GM18867 (cell line): ENCODE results near the gene CGNL1.

Experiments used
- ATAC-seq: cut with Tn5 transposase; IDR thresholded peaks from one replicate; pipeline ENCODE4 v1.9.1; 2021; ENCODE audit warnings: mild to moderate bottlenecking, moderate library complexity; ENCODE audit not compliant: unreplicated experiment

The CGNL1 gene

GRCh38 chr15:57518779-57519405 lies 142.6 kb downstream of the CGNL1 start:
- no peak for ATAC-seq

DNA sequence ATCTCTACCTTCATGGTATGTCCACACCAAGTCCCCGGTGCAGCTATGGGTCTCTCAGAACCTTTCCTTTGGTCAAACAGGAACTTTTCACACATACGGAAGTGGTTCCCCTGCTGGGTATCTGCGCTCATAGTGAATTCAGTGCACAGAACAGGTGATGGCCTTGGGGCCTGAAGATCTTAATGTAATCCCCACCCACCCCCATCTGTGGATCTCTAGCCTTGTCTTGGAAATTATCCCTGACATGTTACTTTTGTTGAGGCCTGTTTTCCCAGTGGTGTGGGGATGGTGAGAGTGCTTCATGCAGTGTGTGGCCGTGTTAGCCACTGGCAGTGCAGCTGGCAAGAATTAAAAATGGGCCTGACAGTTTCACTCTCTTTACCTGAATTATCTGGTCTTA lies 143.5 kb downstream of the CGNL1 start:
- no peak for ATAC-seq

GRCh38 chr15:57521503-57521902 lies 145.2 kb downstream of the CGNL1 start:
- ATAC-seq, result no peak

GRCh38 chr15:57522148-57522547 lies 145.8 kb downstream of the CGNL1 start:
- no peak for ATAC-seq

DNA sequence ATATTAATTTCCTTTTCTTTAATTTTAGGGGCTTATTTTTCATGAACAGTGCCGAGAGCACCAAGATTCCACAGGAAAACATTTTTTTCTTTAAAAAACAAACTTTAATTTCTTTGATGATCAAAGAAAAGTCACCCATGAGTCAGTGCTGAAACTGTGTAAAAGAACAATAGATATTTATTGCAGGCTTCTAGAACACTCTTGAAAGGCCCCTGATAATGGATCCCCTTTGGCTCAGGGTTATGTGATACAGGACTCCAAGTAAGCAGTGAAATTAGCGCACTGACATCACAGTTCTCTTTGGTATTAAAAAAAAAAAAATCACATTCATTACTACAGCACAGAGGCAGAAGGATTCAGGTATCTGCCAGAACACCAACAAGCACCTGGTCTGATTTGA lies 149.3 kb downstream of the CGNL1 start:
- ATAC-seq, result no peak

- ATAC-seq, result no peak
Measured at GRCh38 chr15:57526076-57526475, 149.8 kb downstream of the CGNL1 start.

GRCh38 chr15:57526615-57527014 lies 150.3 kb downstream of the CGNL1 start:
- ATAC-seq, result no peak

DNA sequence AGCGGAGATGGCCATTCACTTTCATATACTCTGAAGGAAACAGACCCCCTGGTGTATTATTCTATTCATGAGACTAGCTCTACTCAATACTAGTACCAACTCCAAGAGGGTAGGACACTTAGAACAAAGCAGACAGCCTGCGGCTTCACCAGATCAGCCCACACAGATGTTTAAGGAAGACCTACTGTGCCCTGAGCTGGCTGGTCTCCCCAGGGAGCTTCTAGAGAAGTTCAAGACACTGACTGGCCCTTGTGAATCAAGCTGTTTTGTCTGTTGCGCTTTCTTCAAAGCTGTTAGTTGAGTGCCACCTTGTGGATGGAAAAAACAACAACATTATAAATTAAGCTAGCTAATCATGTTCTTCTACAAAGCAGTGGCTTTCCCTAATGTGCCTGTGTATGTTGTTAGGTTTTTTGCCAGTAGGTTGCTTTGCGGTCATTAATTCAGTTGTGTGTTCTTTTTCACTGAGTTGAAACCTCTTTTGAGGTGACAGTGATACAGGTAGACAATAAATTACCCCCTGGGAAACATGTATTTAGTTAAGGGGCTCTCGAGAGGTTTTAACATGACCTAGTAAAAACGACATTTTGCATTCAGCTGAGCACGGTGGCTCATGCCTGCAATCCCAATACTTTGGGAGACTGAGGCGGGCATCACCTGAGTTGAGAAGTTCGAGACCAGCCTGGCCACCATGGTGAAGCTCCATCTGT lies 151.2 kb downstream of the CGNL1 start:
- peak; percentile 63 for ATAC-seq

GRCh38 chr15:57528940-57529565 lies 152.7 kb downstream of the CGNL1 start:
- no peak for ATAC-seq

- no peak for ATAC-seq
Measured at GRCh38 chr15:57529748-57530147, 153.4 kb downstream of the CGNL1 start.

DNA sequence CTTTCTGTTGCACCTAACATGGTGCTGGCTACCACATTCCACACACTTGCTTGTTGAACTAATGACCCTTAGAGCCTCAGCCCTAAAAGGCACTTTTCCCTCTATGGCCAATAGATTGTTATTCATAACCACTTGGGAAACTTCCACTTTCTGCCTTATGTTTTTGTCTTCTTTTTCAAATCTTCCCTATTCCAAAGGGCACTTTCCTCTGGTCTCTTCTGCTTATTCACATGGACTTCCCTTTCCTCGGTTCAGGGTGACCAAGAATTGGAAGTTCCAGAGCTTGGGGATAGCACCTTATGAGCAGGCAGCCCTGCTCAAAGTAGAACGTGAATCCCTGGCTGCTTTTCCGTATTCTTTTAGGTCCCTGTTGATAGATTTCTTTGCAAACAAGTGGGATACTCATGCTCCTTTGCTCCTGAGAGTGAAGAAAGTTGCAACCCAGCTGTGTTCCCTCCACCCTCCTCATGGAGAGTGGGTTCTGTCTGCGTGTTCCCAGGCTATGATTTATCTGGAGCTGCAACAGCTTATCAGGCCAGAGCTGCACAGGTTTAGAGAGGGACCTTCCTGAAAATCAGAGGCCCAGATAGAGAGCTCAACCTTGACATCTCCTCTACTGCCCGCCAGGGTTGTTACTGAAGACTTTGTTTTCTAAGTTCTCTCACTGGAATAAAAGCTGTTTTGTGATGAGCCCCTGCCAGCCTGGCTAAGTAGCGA lies 156.6 kb downstream of the CGNL1 start:
- ATAC-seq, result no peak

- ATAC-seq, result no peak
Measured at GRCh38 chr15:57533448-57533799, 157.1 kb downstream of the CGNL1 start.

- no peak for ATAC-seq
Measured at GRCh38 chr15:57534281-57534680, 158.0 kb downstream of the CGNL1 start.

DNA sequence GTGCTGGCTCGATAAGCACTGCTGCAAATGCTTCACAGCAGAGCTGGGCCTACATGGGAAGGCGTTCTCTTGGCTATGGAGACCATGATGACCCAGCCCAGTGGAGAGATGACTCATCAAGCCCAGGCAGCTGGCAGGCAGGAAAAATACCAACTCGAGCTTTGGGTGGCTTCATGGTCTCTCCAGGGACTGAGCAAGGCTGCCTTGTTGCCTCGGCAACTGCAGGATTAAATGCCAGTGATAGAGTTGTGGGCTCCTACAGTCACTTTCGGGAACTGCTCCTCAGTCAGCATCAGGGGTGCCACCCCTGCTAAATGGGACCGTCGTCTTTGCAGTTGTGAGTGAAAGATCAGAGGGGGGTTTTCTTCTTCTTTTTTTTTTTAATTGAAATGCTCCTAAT lies 160.8 kb downstream of the CGNL1 start:
- no peak for ATAC-seq

DNA sequence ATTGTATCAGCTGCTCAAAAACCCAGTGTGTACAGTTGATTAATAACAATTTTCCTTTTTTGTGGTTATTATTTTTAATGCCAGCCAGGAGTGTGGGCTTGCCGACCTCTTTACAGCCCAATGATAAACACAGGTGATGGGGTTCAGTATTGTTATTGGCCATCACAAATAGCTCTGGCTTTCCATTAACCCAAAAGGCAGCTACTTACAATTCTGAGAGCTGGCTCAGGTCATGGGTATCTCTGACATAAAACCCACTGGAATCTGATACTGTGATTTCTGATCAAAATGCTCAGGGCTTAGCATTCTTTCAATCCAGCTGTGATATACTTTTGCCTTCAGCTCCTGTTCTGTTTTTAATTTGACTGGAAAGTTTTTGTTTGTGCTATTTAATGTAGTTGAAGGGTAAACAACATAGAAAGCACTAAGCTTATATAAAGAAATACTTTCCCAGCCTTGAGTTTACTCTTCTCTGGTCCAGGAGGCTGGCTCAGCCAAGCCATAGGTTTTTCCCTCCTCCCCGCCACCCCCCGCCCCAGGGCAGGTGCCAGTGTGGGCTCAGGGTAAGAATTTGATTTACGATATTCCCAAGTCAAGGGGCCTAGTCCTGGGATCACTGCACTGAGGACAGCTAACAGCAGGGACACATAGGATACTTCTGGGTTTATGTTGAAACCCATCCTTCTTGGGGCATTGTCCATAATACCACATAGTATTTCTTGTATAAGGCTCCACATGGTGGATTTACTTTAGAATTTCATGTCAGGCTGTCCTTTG lies 161.4 kb downstream of the CGNL1 start:
- ATAC-seq, result no peak

GRCh38 chr15:57538265-57538529 lies 161.9 kb downstream of the CGNL1 start:
- no peak for ATAC-seq

DNA sequence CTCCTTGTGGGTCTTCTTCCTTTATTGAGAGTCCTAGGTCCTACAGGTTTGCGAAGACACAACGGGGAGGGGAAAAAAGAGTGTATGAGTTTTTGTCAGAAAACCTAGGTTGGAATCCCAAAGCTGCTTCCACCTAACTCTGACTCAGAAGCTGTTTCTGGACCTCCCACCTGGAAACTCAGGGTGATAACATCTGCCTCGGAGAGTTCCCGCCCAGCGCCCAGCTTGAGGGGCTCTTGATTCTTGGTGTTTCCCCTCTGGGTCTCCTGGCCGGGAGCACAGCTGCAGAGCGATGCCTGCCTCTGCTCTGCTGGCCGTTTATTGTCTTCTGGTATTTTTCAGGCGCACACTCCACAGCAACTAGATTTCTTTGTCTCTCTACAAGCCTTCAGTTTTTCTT lies 162.5 kb downstream of the CGNL1 start:
- ATAC-seq, result no peak

GRCh38 chr15:57540211-57540610 lies 163.9 kb downstream of the CGNL1 start:
- no peak for ATAC-seq

- peak; percentile 79 for ATAC-seq
Measured at GRCh38 chr15:57540736-57541135, 164.4 kb downstream of the CGNL1 start.

GRCh38 chr15:57541271-57541670 lies 165.0 kb downstream of the CGNL1 start:
- peak; percentile 12 for ATAC-seq

DNA sequence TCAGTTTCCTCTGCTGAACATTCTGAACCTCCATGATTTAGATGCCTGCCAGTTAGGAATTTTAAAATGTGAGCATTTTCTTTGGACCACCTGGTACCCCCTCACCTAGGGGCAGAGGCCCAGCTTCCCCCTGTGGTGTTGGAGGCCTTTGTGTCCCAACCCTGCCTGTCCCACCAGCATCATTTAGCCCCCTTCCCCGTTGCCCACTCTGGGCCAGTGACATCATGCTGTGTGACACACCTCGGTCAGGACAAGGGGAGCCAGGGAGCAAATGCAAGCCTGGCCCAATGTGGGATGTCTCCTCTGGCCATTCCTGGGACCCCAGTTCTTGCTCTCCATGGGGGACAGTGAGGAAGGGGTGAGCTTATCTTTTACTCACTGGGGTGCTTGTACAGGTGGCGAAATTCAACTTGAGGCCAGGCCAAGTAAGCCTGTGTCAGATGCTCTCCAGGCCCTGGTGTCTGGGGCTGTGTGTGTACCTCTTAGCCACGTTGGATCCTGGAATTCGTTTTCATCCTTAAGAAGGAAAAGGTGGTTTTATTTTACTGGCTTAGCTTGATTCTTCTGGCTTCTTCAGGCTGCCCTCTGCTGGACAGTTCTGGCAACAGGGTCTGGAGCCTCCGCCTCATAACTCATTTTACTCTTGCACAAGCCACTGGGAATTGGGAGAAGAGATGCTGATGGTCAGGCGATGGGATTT lies 165.7 kb downstream of the CGNL1 start:
- no peak for ATAC-seq
